ENCODE results near the gene TSHZ2. TPM values are rescaled to one million over a fixed set of nuclear protein-coding genes. Genes with fewer than 3 reads are reported as not detected.

Gene TSHZ2
- total and polyA plus RNA-seq, 2 donors (not counting 1 experiment from before 2014, with no cell fraction given): 1.00 to 5.7 TPM

DNA sequence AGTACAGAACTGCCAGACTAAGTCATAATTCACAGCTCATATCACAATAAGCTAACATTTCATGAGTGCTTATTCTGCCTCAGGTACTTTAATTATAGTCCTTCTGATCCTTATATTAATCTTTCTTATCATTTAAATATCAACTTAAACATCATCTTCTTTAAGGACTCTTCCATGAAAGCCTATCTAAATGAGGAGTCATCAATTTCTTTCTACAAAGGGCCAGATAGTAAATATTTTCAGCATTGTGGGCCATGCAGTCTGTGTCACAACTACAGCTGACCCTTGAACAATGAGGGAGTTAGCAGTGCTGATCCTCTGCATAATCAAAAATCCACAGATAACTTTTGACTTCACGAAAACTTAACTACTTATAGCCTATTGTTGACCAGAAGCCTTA is 306.4 kb downstream of the TSHZ2 start:
- no peaks in the 10 kb centered on the region for H3K9me3 Mint-ChIP-seq (ENCODE audit: insufficient read depth)
- no CpG with 5 or more reads among the region's 1 CpG for WGBS (ENCODE audit: insufficient coverage)
- peaks cover 5% of the 10 kb centered on the region for H3K27me3 Mint-ChIP-seq
- no peaks in the 10 kb centered on the region for H4K20me1 ChIP-seq (ENCODE audit: control insufficient read depth, insufficient read depth, low read length, poor library complexity, severe bottlenecking)
- no peaks in the 10 kb centered on the region for H3K4me1 Mint-ChIP-seq
- no peaks in the 10 kb centered on the region for H3K4me1 ChIP-seq (ENCODE audit: control insufficient read depth in 2 of 2, insufficient read depth in 2 of 2, low read length in 2 of 2)
- intact Hi-C loops (cut with micrococcal nuclease): no loop called here
- no peak overlapping the region for H3K4me3 Mint-ChIP-seq
- ChIA-PET CTCF (no interaction called here), POLR2A (no interaction called here)
- no peak for ATAC-seq (ENCODE audit: low read depth)
- no peaks in the 10 kb centered on the region for H3K36me3 ChIP-seq (replicated peaks in 1 of 2; ENCODE audit: control extremely low read depth in 1 of 2, control insufficient read depth in 1 of 2, extremely low read depth in 1 of 2, insufficient read depth in 2 of 2, low read length in 1 of 2)
- no peaks in the 10 kb centered on the region for H3K9me3 ChIP-seq (ENCODE audit: control extremely low read depth in 1 of 3, control insufficient read depth in 2 of 3, insufficient read depth in 1 of 3, low read length in 2 of 3)
- no peak for TF ChIP-seq EZH2 (IDR thresholded peaks at IDR 0.05; ENCODE audit: borderline replicate concordance, insufficient read depth, low read depth, low read length, poor library complexity, severe bottlenecking)
- TF ChIP-seq, protein P1, sequence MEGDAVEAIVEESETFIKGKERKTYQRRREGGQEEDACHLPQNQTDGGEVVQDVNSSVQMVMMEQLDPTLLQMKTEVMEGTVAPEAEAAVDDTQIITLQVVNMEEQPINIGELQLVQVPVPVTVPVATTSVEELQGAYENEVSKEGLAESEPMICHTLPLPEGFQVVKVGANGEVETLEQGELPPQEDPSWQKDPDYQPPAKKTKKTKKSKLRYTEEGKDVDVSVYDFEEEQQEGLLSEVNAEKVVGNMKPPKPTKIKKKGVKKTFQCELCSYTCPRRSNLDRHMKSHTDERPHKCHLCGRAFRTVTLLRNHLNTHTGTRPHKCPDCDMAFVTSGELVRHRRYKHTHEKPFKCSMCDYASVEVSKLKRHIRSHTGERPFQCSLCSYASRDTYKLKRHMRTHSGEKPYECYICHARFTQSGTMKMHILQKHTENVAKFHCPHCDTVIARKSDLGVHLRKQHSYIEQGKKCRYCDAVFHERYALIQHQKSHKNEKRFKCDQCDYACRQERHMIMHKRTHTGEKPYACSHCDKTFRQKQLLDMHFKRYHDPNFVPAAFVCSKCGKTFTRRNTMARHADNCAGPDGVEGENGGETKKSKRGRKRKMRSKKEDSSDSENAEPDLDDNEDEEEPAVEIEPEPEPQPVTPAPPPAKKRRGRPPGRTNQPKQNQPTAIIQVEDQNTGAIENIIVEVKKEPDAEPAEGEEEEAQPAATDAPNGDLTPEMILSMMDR (IDR thresholded peaks at IDR 0.05): no peak
- H3K4me3 ChIP-seq (ENCODE audit: control extremely low read depth in 1 of 5, extremely low read depth in 1 of 5, insufficient read depth in 1 of 5, low read depth in 2 of 5, low read length in 4 of 5): no peak overlapping the region
- H2AFZ ChIP-seq (ENCODE audit: insufficient read depth, low read depth, low read length, poor library complexity, severe bottlenecking): no peak overlapping the region
- no peaks in the 10 kb centered on the region for H3K79me2 ChIP-seq (ENCODE audit: control insufficient read depth, insufficient read depth, low read length)
- H3K9ac ChIP-seq (ENCODE audit: low read length): no peak overlapping the region
- H3K27me3 ChIP-seq (replicated peaks in 1 of 4; ENCODE audit: control extremely low read depth in 1 of 4, control insufficient read depth in 3 of 4, insufficient read depth in 4 of 4, low read length in 3 of 4): peaks cover 0 to 3% (median 0%) of the 10 kb centered on the region in 4 experiments
- no peak overlapping the region for H3K27ac Mint-ChIP-seq
- DNase-seq: no peak
- H3K27ac ChIP-seq (ENCODE audit: low read length in 2 of 2): no peak overlapping the region
- no peak overlapping the region for H3K4me2 ChIP-seq (replicated peaks; ENCODE audit: low read depth, low read length, poor library complexity, severe bottlenecking)

DNA sequence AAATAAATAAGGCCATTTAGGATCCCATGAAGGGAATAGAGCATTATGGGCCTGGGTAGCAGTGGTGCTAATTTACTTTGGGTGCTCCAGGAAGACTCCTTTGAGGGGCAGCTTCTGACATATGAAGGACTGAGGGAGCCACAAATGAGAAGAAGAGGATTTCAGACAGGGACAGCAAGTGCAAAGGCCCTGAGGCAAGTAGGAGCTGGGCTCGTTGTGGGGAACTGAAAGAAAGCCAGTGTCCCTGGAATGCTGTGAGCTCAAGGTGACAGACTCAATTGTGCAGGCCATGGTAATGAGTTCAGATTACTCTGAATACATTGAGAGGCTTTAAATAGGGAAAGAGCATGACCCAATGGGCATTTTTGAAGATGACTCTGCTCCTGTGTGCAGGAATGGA is 307.6 kb downstream of the TSHZ2 start:
- Mint-ChIP-seq H3K9me3 (ENCODE audit: insufficient read depth) (no peaks in the 10 kb centered on the region), H3K4me1 (no peaks in the 10 kb centered on the region), H3K4me3 (no peak overlapping the region), H3K27me3 (peaks cover 6% of the 10 kb centered on the region), H3K27ac (no peak overlapping the region)
- TF ChIP-seq, protein P1 (IDR thresholded peaks at IDR 0.05): no peak
- no peak for TF ChIP-seq EZH2 (IDR thresholded peaks at IDR 0.05; ENCODE audit: borderline replicate concordance, insufficient read depth, low read depth, low read length, poor library complexity, severe bottlenecking)
- ChIA-PET CTCF (no interaction called here), POLR2A (no interaction called here)
- Histone ChIP-seq H3K4me1 (ENCODE audit: control insufficient read depth in 2 of 2, insufficient read depth in 2 of 2, low read length in 2 of 2) (no peaks in the 10 kb centered on the region), H4K20me1 (ENCODE audit: control insufficient read depth, insufficient read depth, low read length, poor library complexity, severe bottlenecking) (no peaks in the 10 kb centered on the region), H3K27ac (ENCODE audit: low read length in 2 of 2) (no peak overlapping the region), H3K27me3 (replicated peaks in 1 of 4; ENCODE audit: control extremely low read depth in 1 of 4, control insufficient read depth in 3 of 4, insufficient read depth in 4 of 4, low read length in 3 of 4) (peaks cover 0 to 3% (median 0%) of the 10 kb centered on the region in 4 experiments), H3K79me2 (ENCODE audit: control insufficient read depth, insufficient read depth, low read length) (no peaks in the 10 kb centered on the region), H3K9me3 (ENCODE audit: control extremely low read depth in 1 of 3, control insufficient read depth in 2 of 3, insufficient read depth in 1 of 3, low read length in 2 of 3) (no peaks in the 10 kb centered on the region), H2AFZ (ENCODE audit: insufficient read depth, low read depth, low read length, poor library complexity, severe bottlenecking) (no peak overlapping the region), H3K36me3 (replicated peaks in 1 of 2; ENCODE audit: control extremely low read depth in 1 of 2, control insufficient read depth in 1 of 2, extremely low read depth in 1 of 2, insufficient read depth in 2 of 2, low read length in 1 of 2) (no peaks in the 10 kb centered on the region), H3K4me2 (replicated peaks; ENCODE audit: low read depth, low read length, poor library complexity, severe bottlenecking) (no peak overlapping the region), H3K9ac (ENCODE audit: low read length) (no peak overlapping the region), H3K4me3 (ENCODE audit: control extremely low read depth in 1 of 5, extremely low read depth in 1 of 5, insufficient read depth in 1 of 5, low read depth in 2 of 5, low read length in 4 of 5) (no peak overlapping the region)
- ATAC-seq (ENCODE audit: low read depth) (no peak), DNase-seq (no peak)
- 78% methylated on average over 1 of the region's 1 CpG for WGBS (ENCODE audit: insufficient coverage)
- intact Hi-C loops (cut with micrococcal nuclease): no loop called here
